ENCODE measurements around the gene SPTBN1.

SPTBN1 gene

DNA sequence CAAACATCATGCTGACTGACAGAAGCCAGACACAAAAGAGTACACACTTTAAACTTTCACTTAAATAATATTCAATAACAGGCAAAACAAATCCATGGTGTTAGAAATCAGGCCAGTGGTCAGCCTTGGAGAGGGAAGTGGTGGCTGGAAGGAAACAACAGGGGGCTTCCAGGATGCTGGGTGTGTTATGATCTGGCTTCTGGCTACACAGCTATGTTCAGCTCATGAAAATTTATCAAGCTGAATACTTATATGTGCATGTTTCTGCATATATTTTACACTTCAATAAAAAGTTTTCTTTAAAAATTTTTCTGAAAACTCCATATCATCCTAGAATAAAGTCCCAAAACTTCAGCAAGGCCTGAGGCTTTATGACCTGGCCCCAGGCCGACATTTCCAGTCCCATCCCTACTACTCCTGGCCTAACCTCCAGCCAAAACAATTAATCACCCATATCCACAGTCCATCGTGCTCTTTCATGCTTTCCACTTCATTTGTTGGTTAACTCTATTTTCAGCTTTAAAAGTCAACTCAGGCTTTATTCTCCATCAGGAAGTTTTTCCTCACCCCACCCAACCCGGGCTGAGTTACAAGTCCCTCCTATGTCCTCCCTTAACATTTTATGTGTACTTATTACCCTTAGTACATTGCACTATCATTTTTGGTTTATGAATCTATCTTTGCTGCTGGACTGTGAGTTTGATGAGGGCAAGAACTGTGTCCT, 27.9 kb upstream of the SPTBN1 start:
- TF ChIP-seq CTCF (IDR thresholded peaks at IDR 0.05) = no peak

DNA sequence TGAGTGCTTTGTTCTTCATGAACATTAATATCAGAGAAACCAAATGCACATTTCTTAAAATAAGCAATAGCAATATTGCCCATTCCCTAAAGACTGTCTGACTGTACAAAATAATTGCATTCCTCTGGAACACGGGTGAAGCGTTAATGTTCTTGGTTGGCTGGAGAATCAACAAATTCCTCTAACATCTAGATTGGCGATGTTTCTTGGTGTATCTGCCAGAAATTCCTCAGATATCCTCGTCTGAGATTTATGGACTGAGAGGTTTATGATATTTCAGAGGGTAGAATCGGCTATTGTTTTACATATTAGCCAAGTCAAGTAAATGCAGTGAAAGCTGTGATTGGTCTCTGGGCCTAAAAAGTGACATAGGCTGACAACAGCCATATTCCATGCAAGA, 27.1 kb upstream of the SPTBN1 start:
- TF ChIP-seq CTCF (IDR thresholded peaks at IDR 0.05) = no peak

DNA sequence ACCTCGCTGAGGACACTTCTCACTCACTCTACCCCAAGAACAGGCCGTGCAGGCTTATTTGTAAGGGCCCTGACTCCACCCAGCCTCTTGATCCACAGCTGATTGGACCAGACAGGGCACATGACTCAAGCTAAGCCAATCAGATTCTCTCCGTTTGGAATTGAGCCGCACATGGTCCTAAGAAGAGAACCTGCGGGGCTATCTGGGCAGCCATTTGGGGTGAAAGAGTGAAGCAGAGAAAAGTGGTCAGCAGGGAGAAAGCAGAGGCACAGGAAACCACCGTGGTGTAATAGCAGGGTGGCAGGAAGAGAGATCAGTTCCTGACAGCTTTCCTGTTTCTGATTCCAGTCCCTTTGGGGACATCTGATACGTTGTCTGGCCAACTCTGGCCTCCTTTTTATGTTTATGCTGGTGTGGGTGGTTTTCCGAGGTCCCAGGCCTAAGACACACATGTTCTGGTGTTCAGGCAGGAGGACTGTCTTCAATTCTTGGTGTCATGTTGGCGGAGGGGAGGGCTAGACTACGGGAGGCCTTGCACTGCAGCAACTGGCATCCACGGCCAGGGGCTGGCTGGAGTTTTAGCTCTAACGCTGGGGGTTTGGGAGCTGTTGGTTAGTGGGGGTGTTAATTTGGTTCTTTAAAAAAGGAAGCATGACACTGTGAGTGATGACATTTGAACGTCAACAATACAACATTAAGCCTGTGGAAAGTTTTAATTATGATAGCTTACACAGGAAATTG, 26.1 kb upstream of the SPTBN1 start:
- TF ChIP-seq CTCF (IDR thresholded peaks at IDR 0.05) = no peak

DNA sequence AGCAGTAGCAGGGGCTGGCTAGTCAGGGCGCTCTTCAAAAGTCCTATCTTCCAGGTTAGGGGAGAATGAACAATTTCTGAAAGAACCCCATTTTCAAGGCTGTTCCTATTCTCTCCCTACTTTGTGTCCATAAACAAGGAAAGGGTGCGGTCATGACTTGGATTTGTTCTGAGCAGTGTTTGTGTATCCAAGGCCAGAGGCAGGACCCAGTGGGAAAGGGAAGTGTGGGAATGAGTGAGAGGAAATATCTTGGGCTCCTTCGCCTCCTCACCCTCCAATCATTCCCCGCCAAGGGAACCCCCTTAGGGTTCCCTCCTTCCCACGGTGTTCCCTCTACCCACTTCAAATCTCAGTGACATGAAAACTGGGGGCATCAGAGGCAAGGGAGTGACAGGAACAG, 25.5 kb upstream of the SPTBN1 start:
- no peak for TF ChIP-seq CTCF (IDR thresholded peaks at IDR 0.05)

GRCh38 chr2:54432251-54433015, 23.7 kb upstream of the SPTBN1 start:
- TF ChIP-seq CTCF (IDR thresholded peaks at IDR 0.05) = no peak

GRCh38 chr2:54434229-54434628, 21.9 kb upstream of the SPTBN1 start:
- TF ChIP-seq CTCF (IDR thresholded peaks at IDR 0.05) = no peak

GRCh38 chr2:54434711-54435110, 21.4 kb upstream of the SPTBN1 start:
- TF ChIP-seq CTCF (IDR thresholded peaks at IDR 0.05) = no peak
